ENCODE results near the gene SGK1. TPM values are rescaled to one million over a fixed set of nuclear protein-coding genes. Genes with fewer than 3 reads are reported as not detected.

SGK1 gene
- total RNA-seq, 2 donors from 2014 or later: 67.3 to 97.5 TPM

DNA sequence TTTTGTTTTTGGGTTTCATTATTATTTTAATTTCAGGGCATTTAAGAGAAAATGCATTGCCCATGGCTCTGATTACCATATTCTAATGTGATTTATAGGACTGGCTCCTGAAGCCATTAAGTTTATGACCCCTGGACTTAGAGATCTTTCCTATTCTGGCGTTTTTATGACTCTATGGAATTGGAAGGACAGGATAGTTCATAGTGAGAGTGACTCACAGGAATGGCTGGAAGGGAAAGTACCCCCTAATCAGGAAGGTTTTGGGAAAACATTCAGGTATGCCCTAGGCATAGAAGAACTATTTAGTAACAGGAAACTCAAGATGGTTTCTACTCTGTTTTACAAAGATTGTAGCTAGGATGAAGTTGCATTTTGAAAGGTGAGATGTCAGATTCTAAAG, 156.9 kb downstream of the SGK1 start:
- ATAC-seq (ENCODE audit: insufficient number of reproducible peaks, low FRiP score, low read depth): no peak
- Histone ChIP-seq H3K27me3 (replicated peaks; ENCODE audit: insufficient read depth) (no peaks in the 10 kb centered on the region), H3K9me3 (no peaks in the 10 kb centered on the region), H3K27ac (no peak overlapping the region), H3K4me3 (no peak overlapping the region), H3K4me1 (ENCODE audit: control insufficient read depth in 1 of 2, low read depth in 2 of 2) (no peaks in the 10 kb centered on the region), H3K36me3 (no peaks in the 10 kb centered on the region)
- TF ChIP-seq, protein P1, sequence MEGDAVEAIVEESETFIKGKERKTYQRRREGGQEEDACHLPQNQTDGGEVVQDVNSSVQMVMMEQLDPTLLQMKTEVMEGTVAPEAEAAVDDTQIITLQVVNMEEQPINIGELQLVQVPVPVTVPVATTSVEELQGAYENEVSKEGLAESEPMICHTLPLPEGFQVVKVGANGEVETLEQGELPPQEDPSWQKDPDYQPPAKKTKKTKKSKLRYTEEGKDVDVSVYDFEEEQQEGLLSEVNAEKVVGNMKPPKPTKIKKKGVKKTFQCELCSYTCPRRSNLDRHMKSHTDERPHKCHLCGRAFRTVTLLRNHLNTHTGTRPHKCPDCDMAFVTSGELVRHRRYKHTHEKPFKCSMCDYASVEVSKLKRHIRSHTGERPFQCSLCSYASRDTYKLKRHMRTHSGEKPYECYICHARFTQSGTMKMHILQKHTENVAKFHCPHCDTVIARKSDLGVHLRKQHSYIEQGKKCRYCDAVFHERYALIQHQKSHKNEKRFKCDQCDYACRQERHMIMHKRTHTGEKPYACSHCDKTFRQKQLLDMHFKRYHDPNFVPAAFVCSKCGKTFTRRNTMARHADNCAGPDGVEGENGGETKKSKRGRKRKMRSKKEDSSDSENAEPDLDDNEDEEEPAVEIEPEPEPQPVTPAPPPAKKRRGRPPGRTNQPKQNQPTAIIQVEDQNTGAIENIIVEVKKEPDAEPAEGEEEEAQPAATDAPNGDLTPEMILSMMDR (IDR thresholded peaks at IDR 0.05): no peak
- DNase-seq (ENCODE audit: low spot score): no peak

DNA sequence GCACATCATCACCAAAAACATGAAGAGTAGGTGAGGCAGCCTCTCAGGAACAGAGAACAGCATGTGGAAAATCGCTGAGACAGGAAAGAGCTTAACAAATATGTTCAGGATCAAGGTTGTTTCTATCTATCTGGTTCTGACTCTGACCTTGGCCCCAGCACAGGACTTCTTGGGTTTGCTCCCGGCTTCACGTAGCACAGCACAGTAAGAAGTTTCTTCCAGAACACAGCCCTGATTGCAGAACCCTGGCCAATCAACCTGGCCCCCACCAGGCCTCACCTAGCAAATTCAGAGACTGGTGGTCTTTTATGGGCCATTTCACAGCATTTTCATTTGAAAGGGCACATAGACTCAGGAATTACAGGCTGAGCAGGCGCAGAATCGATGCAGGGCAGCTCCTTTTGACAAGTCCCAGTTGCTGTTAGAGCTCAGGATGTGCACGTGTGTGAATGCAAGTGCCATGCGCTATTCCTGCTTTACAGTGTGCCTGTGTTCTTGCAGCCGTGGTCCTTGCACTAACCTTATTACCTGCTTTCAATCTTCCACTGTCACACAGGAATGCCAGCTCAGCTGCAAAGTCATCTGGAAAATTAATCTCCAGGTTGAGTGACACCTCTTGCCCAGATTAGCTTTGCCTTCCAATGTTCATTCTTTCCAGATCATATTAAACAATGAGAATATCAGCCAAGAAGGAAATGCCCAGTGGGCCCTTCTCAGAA, 165.0 kb downstream of the SGK1 start:
- DNase-seq (ENCODE audit: low spot score): no peak
- ATAC-seq (ENCODE audit: insufficient number of reproducible peaks, low FRiP score, low read depth): no peak
- H3K27ac ChIP-seq: no peak overlapping the region
- no peak overlapping the region for H3K4me3 ChIP-seq
- no peaks in the 10 kb centered on the region for H3K9me3 ChIP-seq
- no peaks in the 10 kb centered on the region for H3K4me1 ChIP-seq (ENCODE audit: control insufficient read depth in 1 of 2, low read depth in 2 of 2)
- no peaks in the 10 kb centered on the region for H3K36me3 ChIP-seq
- H3K27me3 ChIP-seq (replicated peaks; ENCODE audit: insufficient read depth): no peaks in the 10 kb centered on the region
- TF ChIP-seq, protein P1 (IDR thresholded peaks at IDR 0.05): no peak

DNA sequence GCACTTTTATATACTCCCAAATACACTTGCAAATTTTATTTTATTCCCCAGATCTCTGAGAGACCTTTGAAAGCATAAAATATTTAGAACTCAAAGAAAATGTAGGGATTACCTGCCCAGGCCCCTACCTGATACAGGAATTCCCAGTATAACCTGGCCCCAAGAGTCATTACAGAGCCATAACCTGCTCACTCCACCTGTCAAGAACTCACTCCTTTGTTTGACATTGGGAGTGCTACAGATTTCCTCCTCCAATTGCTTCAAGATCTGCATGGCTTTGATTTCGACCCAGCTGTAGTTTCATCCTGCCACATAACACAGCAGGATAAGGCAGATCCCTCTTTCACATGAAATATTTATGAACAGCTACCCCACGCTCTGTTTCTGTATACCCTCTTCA, 169.3 kb downstream of the SGK1 start:
- DNase-seq (ENCODE audit: low spot score) (no peak), ATAC-seq (ENCODE audit: insufficient number of reproducible peaks, low FRiP score, low read depth) (no peak)
- Histone ChIP-seq H3K4me3 (no peak overlapping the region), H3K9me3 (no peaks in the 10 kb centered on the region), H3K4me1 (ENCODE audit: control insufficient read depth in 1 of 2, low read depth in 2 of 2) (peaks cover 7 to 8% of the 10 kb centered on the region in 2 donors), H3K27ac (no peak overlapping the region), H3K36me3 (no peaks in the 10 kb centered on the region), H3K27me3 (replicated peaks; ENCODE audit: insufficient read depth) (no peaks in the 10 kb centered on the region)
- TF ChIP-seq, protein P1 (IDR thresholded peaks at IDR 0.05): no peak

DNA sequence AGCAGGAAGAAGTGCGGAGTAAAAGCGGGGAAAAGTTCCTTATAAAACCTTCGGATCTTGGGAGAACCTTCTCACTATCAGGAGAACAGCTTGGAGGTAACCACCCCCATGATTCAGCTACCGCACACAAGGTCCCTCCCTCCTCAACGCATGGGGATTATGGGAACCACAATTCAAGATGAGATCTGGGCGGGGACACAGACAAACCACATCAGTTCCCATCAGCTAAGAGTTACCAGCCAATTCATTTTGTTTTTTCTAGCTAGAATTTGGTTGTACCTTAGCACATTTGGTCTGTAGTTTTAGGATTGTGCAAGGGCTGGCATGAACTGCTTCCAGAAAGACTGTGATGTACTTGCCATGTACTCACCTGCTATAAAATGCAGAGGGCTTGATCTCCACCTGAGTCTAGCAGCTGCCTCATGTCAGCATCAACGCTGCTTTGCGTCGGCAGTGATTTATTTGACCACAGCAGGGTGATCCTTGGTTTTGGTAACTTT, 170.8 kb downstream of the SGK1 start:
- no peak overlapping the region for H3K4me3 ChIP-seq
- DNase-seq (ENCODE audit: low spot score) (no peak), ATAC-seq (ENCODE audit: insufficient number of reproducible peaks, low FRiP score, low read depth) (no peak)
- no peaks in the 10 kb centered on the region for H3K36me3 ChIP-seq
- no peak overlapping the region for H3K27ac ChIP-seq
- peaks cover 7 to 8% of the 10 kb centered on the region in 2 donors for H3K4me1 ChIP-seq (ENCODE audit: control insufficient read depth in 1 of 2, low read depth in 2 of 2)
- no peaks in the 10 kb centered on the region for H3K9me3 ChIP-seq
- no peaks in the 10 kb centered on the region for H3K27me3 ChIP-seq (replicated peaks; ENCODE audit: insufficient read depth)
- TF ChIP-seq, protein P1 (IDR thresholded peaks at IDR 0.05): no peak

DNA sequence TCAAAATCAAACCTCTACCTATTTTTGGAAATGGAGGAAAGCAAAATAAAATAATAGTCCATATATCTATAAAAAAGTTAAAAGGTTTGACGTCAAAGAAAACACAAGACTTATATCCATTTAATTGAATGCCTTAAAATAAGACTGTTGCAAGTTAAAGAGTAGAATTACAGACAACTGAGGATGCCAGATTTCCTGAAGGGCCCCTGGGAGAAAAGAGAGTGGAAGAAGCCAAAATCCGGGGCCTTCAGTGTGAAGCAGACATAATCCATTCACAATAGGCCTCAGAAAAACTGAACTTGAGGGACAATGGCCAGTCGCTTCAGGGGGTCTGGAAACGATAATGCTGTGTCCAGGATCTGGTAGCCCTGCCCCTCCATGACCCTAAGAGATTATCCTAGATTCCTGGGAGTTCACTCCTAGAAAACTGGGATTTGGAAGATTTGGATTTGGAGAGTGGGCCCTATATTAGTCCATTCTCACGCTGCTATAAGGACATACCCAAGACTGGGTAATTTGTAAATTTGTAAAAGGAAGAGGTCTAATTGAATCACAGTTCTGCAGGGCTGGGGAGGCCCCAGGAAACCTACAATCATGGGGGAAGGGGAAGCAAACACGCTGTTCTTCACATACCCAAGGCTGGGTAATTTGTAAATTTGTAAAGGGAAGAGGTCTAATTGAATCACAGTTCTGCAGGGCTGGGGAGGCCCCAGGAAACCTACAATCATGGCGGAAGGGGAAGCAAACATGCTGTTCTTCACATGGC, 171.5 kb downstream of the SGK1 start:
- H3K27ac ChIP-seq: no peak overlapping the region
- no peak for ATAC-seq (ENCODE audit: insufficient number of reproducible peaks, low FRiP score, low read depth)
- no peaks in the 10 kb centered on the region for H3K27me3 ChIP-seq (replicated peaks; ENCODE audit: insufficient read depth)

More for the DNA sequence above, 171.5 kb downstream of the SGK1 start:
- Histone ChIP-seq H3K9me3 (no peaks in the 10 kb centered on the region), H3K4me3 (no peak overlapping the region), H3K4me1 (ENCODE audit: control insufficient read depth in 1 of 2, low read depth in 2 of 2) (peaks cover 7 to 8% of the 10 kb centered on the region in 2 donors), H3K36me3 (no peaks in the 10 kb centered on the region)
- DNase-seq (ENCODE audit: low spot score): no peak
- TF ChIP-seq, protein P1 (IDR thresholded peaks at IDR 0.05): no peak

Measured in thoracic aorta (tissue), 2 donors.